ENCODE measurements around the gene NFATC2. TPM values are rescaled to one million over a fixed set of nuclear protein-coding genes. Genes with fewer than 3 reads are reported as not detected.

Gene NFATC2
- total RNA-seq, 1 experiment from 2014 or later = 0.61 TPM

DNA sequence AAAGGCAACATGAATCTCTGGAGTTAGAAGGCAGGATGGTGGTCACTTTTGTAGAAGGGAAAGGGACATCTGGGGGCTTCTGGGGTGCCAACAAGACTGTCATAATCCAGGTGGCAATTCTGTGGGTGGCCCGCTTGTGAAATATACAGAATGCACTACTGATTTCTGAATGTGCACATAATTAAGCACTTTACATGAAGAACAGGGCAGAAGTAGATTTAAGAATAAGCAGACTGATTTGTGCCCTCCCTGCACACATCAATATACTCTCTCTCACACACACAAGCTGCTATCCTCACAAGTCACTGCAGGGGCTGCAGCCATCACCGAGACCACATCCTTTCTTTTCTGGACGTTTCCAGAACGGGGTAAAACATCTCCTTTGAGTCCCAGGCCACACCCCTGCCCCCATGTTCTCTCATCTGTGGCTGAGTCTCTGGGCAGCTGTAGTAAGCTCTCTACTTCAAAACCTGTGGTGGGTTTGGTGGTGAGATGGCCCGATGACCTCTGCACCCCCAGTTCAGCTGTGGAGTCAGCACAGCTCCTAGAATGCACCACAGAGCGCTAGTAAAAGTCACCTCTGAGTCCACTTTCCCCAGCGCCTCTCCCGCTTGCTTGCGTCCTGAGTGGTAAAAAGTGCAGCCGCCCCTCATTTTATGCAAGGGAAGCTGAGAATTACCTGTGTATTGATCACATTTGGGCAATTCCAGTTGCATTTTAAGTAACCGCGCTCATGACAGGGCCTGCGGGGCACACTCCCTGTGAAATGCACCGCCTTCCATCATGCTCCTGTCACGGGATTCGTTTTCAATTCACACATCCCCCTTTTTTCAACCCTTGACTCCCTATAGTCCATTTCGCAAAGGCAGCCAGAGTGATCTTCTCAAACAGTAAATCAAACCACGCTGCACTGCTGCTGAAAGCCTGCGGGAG, 115.5 kb downstream of the NFATC2 start:
- Histone ChIP-seq H3K4me1 (ENCODE audit: insufficient read depth, low read length) (peaks cover 4% of the 10 kb centered on the region), H4K91ac (ENCODE audit: insufficient read length, low read depth, low read length) (no peak overlapping the region), H2BK5ac (ENCODE audit: insufficient read length, low read length) (no peak overlapping the region), H2AK5ac (ENCODE audit: insufficient read length, low read length) (no peak overlapping the region), H3K4me2 (ENCODE audit: insufficient read depth, insufficient read length, low read length) (no peak overlapping the region), H2AFZ (ENCODE audit: low read length) (no peak overlapping the region), H2BK120ac (ENCODE audit: low read depth, low read length, poor library complexity, severe bottlenecking) (no peak overlapping the region), H3K23me2 (ENCODE audit: insufficient read length, low read depth, low read length, poor library complexity, severe bottlenecking) (no peaks in the 10 kb centered on the region), H4K20me1 (ENCODE audit: control insufficient read depth, insufficient read depth, insufficient read length) (no peaks in the 10 kb centered on the region), H3K79me2 (ENCODE audit: insufficient read depth, low read length) (no peaks in the 10 kb centered on the region), H3K9me3 (ENCODE audit: control insufficient read depth, low read depth, low read length) (no peaks in the 10 kb centered on the region), H3K79me1 (ENCODE audit: insufficient read depth, low read depth, low read length, poor library complexity, severe bottlenecking) (no peaks in the 10 kb centered on the region), H4K8ac (replicated peaks; ENCODE audit: insufficient read length, low read depth, low read length) (no peak overlapping the region), H3K56ac (ENCODE audit: insufficient read length, low read depth, low read length) (no peak overlapping the region), H3K4ac (ENCODE audit: low read depth, low read length) (no peak overlapping the region), H3K14ac (ENCODE audit: insufficient read depth, low read length) (no peak overlapping the region), H3K27ac (ENCODE audit: insufficient read length, low read depth, low read length) (no peak overlapping the region), H2BK20ac (ENCODE audit: low read depth, low read length, poor library complexity, severe bottlenecking) (no peak overlapping the region), H4K5ac (ENCODE audit: insufficient read length, low read depth, low read length) (no peak overlapping the region), H3K27me3 (ENCODE audit: insufficient read depth, low read length) (no peaks in the 10 kb centered on the region), H3T11ph (ENCODE audit: low read length) (no peak overlapping the region), H3K23ac (ENCODE audit: insufficient read length, low read depth, low read length) (no peak overlapping the region), H3K9ac (ENCODE audit: extremely low read depth, insufficient read length, low read length) (no peak overlapping the region), H2BK15ac (ENCODE audit: low read depth, low read length) (no peak overlapping the region), H2BK12ac (ENCODE audit: insufficient read length, low read depth, low read length) (no peak overlapping the region), H3K18ac (ENCODE audit: insufficient read length, low read depth, low read length) (no peak overlapping the region)
- no CpG with 5 or more reads among the region's 19 CpGs for WGBS (ENCODE audit: extremely low coverage, insufficient read length, low lambda C conversion rate)
- TF ChIP-seq, protein P1, sequence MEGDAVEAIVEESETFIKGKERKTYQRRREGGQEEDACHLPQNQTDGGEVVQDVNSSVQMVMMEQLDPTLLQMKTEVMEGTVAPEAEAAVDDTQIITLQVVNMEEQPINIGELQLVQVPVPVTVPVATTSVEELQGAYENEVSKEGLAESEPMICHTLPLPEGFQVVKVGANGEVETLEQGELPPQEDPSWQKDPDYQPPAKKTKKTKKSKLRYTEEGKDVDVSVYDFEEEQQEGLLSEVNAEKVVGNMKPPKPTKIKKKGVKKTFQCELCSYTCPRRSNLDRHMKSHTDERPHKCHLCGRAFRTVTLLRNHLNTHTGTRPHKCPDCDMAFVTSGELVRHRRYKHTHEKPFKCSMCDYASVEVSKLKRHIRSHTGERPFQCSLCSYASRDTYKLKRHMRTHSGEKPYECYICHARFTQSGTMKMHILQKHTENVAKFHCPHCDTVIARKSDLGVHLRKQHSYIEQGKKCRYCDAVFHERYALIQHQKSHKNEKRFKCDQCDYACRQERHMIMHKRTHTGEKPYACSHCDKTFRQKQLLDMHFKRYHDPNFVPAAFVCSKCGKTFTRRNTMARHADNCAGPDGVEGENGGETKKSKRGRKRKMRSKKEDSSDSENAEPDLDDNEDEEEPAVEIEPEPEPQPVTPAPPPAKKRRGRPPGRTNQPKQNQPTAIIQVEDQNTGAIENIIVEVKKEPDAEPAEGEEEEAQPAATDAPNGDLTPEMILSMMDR (conservative IDR thresholded peaks at IDR 0.05) = no peak
- H3K9me3 Mint-ChIP-seq = no peaks in the 10 kb centered on the region
- no peaks in the 10 kb centered on the region for H3K36me3 Mint-ChIP-seq (ENCODE audit: insufficient read depth in 1 of 3, low read depth in 3 of 3)
- no peak for DNase-seq
- peak overlapping the region in 1 of 3 experiments; percentile 60; a peak in 2 of 7 replicates for H3K27ac Mint-ChIP-seq
- peaks cover 35% of the 10 kb centered on the region for H3K27me3 Mint-ChIP-seq (ENCODE audit: low read depth)
- H3K4me1 Mint-ChIP-seq = peaks cover 33 to 42% of the 10 kb centered on the region in 2 experiments
- H3K4me3 Mint-ChIP-seq = no peak overlapping the region
